Measurements from ENCODE around the gene PAWR.

PAWR gene, protein sequence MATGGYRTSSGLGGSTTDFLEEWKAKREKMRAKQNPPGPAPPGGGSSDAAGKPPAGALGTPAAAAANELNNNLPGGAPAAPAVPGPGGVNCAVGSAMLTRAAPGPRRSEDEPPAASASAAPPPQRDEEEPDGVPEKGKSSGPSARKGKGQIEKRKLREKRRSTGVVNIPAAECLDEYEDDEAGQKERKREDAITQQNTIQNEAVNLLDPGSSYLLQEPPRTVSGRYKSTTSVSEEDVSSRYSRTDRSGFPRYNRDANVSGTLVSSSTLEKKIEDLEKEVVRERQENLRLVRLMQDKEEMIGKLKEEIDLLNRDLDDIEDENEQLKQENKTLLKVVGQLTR

DNA sequence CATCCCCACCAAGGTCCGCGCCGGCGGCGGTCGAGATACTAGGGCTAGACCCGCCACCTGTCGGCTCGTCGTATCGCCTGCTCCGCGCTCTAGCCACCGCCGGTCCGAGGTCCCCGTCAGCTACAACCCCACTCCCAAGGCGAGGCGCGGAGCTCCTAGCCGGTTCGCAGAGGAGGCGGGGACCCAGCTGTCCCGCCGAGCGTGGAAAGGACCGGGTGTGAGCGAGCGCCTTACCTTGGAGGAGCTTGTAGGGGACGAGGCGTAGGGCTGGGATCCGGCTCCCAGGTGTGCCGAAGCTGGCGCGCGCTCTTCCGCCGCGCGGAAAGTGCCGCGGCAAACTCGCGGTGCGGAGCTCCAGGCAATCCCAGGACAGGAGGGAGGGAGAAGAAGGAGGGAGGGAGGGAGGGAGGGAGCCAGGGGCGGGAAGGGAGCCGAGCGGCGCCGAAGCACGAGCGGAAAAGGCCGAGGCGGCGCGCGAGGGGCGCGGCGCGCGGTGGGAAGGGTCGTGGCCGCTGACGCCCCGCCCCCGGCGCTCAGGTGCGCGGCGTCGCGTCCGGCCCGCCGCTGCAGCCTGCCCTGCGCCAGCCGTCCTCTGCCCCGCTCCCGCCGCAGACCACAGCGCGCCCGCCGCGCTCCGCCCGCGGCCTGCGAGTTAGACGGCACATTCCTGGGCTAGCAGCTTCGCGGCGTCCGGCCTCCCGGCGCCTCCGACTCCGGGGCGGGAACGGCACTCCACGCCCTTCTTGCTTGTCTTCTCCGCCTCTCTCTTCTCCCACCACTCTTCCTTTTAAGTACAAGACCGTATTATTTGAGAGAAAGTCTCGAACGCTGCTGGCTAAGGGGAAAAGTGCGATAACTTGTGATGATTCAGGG is at the start of gene PAWR:
Gene PAWR (minus strand): TSS at position 327 of the 873 bp plus-strand sequence. CDS start 720 bp downstream, outside the sequence.
- peak within 1 kb of the TSS in 4 of 5 donors; percentile 64 to 81 (median 71) for H3K9ac ChIP-seq (ENCODE audit: low read length in 5 of 5)
- peak within 1 kb of the TSS; percentile 74 for H3K27ac ChIP-seq (ENCODE audit: low read depth, low read length)
- peak within 1 kb of the TSS; percentile 70 to 88 (median 83) for H3K4me3 ChIP-seq (ENCODE audit: low read depth in 1 of 5, low read length in 5 of 5)
- no peaks in the 10 kb centered on the region for H3K36me3 ChIP-seq (ENCODE audit: control insufficient read depth in 5 of 5, insufficient read depth in 5 of 5, low read length in 5 of 5)
- no peaks in the 10 kb centered on the region for H3K9me3 ChIP-seq (ENCODE audit: control insufficient read depth in 5 of 5, low read length in 5 of 5)
- peaks cover 2 to 31% (median 27%) of the 10 kb centered on the region in 5 donors for H3K4me1 ChIP-seq (ENCODE audit: control insufficient read depth in 5 of 5, insufficient read depth in 5 of 5, low read length in 5 of 5)
- H3K27me3 ChIP-seq (ENCODE audit: control insufficient read depth in 5 of 5, insufficient read depth in 4 of 5, low read length in 5 of 5) = peaks cover 0 to 2% (median 0%) of the 10 kb centered on the region in 5 donors

DNA sequence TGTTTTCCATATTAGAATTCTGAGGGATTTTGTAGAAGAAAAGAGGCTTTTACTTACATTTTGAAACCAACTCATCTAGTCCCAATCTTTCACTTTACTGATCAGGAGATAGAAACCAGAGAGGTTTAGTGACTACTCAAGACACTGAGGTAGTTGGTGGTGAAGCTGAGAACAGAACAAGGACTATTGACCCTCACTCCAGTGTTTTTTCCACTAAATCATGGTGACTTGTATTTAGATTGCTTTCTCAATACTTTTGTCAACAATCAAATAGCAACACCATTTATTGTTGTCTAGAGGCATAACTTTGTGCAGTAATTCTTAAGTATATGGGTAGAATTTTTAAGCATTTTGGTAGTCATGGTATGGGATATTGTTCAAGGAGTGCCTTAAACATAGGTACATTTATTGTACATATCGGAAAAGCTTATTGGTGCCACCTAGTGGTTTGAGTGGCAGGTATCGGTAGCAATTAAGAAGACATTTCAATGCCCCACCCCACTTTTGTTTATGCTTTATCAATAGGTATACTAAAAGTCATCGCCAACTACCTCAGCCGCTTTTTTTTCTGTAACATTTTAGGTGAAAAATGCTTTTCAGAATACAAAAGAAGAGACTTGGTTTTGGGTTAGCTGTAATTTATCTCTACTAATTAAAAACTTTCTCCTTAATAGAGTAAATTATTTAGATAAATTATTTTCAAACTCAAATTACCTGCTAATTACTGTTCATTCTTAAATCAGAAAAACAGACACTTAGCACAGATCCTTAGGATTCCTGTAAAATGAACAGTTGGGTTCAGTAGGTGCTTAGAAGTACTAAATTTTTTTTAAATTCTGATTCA is 47.3 kb upstream of the PAWR start:
- Histone ChIP-seq H3K9ac (ENCODE audit: low read length in 5 of 5) (no peak overlapping the region), H3K27me3 (ENCODE audit: control insufficient read depth in 5 of 5, insufficient read depth in 4 of 5, low read length in 5 of 5) (no peaks in the 10 kb centered on the region), H3K4me1 (ENCODE audit: control insufficient read depth in 5 of 5, insufficient read depth in 5 of 5, low read length in 5 of 5) (no peaks in the 10 kb centered on the region), H3K9me3 (ENCODE audit: control insufficient read depth in 5 of 5, low read length in 5 of 5) (no peaks in the 10 kb centered on the region), H3K27ac (ENCODE audit: low read depth, low read length) (no peak overlapping the region), H3K4me3 (ENCODE audit: low read depth in 1 of 5, low read length in 5 of 5) (no peak overlapping the region), H3K36me3 (ENCODE audit: control insufficient read depth in 5 of 5, insufficient read depth in 5 of 5, low read length in 5 of 5) (no peaks in the 10 kb centered on the region)

DNA sequence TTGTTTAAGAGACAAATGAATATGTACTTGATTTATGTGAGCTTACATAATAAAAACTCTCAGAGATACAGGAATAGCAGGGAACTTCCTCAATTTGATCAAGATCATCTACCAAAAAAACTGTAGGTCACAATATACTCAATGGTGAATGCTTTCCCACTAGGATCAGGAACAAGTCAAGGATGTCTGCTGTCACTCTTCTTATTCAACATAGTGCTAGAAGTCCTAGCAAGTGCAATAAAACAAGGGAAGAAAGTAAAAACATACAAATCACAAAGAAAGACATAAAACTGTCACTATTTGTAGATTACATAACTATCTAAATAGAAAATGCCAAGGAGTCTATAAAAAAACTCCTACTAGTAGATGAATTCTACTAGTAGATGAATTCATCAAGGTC is 41.9 kb upstream of the PAWR start:
- Histone ChIP-seq H3K27ac (ENCODE audit: low read depth, low read length) (no peak overlapping the region), H3K9ac (ENCODE audit: low read length in 5 of 5) (no peak overlapping the region), H3K9me3 (ENCODE audit: control insufficient read depth in 5 of 5, low read length in 5 of 5) (no peaks in the 10 kb centered on the region), H3K4me1 (ENCODE audit: control insufficient read depth in 5 of 5, insufficient read depth in 5 of 5, low read length in 5 of 5) (no peaks in the 10 kb centered on the region), H3K4me3 (ENCODE audit: low read depth in 1 of 5, low read length in 5 of 5) (no peak overlapping the region), H3K36me3 (ENCODE audit: control insufficient read depth in 5 of 5, insufficient read depth in 5 of 5, low read length in 5 of 5) (no peaks in the 10 kb centered on the region), H3K27me3 (ENCODE audit: control insufficient read depth in 5 of 5, insufficient read depth in 4 of 5, low read length in 5 of 5) (no peaks in the 10 kb centered on the region)

DNA sequence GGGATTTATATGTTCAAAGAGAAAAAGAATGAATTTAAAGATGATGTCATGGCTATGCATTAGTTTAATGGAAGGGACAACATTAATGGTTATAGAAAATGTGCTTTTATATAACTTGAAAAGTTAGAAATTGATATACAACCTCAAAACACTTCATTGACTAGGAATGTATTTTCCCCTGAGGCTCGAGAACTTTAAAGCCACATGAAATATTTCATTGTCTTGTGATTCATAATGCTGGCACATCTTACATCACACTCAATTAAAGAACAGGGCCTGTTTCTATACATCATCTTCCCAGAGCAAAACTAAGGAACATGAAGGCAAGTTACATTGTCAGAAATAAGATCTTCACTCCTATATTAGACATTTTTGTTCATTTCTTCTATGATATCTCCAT is 35.2 kb upstream of the PAWR start:
- Histone ChIP-seq H3K4me3 (ENCODE audit: low read depth in 1 of 5, low read length in 5 of 5) (no peak overlapping the region), H3K4me1 (ENCODE audit: control insufficient read depth in 5 of 5, insufficient read depth in 5 of 5, low read length in 5 of 5) (no peaks in the 10 kb centered on the region), H3K9me3 (ENCODE audit: control insufficient read depth in 5 of 5, low read length in 5 of 5) (no peaks in the 10 kb centered on the region), H3K27me3 (ENCODE audit: control insufficient read depth in 5 of 5, insufficient read depth in 4 of 5, low read length in 5 of 5) (no peaks in the 10 kb centered on the region), H3K36me3 (ENCODE audit: control insufficient read depth in 5 of 5, insufficient read depth in 5 of 5, low read length in 5 of 5) (no peaks in the 10 kb centered on the region), H3K9ac (ENCODE audit: low read length in 5 of 5) (no peak overlapping the region), H3K27ac (ENCODE audit: low read depth, low read length) (no peak overlapping the region)

DNA sequence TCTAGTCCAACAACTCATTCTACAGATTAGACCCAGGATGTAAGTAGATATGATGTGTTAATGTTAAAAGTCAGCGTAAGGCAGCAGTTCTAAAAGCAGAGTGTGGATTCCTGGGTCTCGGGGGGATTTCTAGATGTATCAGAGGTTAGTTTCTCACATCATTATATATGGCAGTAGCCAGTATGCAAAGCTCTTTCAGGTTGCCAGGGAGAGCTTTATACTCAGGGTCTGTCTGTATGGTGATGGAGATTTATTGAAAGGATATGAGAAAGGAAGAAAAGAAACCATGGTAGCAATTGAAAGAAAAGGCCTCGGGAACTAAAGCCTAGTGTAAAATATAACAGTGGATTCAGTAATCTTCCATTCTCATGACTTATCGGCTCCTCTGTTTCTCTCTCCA is 26.2 kb upstream of the PAWR start:
- Histone ChIP-seq H3K27ac (ENCODE audit: low read depth, low read length) (no peak overlapping the region), H3K36me3 (ENCODE audit: control insufficient read depth in 5 of 5, insufficient read depth in 5 of 5, low read length in 5 of 5) (no peaks in the 10 kb centered on the region), H3K4me3 (ENCODE audit: low read depth in 1 of 5, low read length in 5 of 5) (no peak overlapping the region), H3K4me1 (ENCODE audit: control insufficient read depth in 5 of 5, insufficient read depth in 5 of 5, low read length in 5 of 5) (no peaks in the 10 kb centered on the region), H3K9ac (ENCODE audit: low read length in 5 of 5) (no peak overlapping the region), H3K9me3 (ENCODE audit: control insufficient read depth in 5 of 5, low read length in 5 of 5) (no peaks in the 10 kb centered on the region), H3K27me3 (ENCODE audit: control insufficient read depth in 5 of 5, insufficient read depth in 4 of 5, low read length in 5 of 5) (no peaks in the 10 kb centered on the region)

DNA sequence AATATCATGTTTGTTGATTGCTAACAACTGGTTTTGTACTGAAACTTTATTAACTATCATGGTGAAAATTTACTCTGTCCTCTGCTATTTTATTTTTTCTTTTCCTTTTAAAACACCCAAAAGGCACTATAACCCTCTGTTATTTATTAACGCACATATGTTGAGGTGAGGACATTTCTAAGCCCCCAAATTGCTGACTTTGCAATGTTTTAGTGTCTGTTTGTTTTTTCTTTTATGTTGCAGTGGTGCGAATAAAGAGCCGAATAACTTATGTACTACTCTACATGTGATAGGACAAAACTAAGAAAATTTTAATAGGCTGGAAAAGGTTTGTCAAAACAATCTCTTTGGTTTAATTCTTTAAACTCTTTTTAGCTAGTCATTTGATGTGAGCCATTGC is 24.5 kb upstream of the PAWR start:
- Histone ChIP-seq H3K9ac (ENCODE audit: low read length in 5 of 5) (no peak overlapping the region), H3K9me3 (ENCODE audit: control insufficient read depth in 5 of 5, low read length in 5 of 5) (no peaks in the 10 kb centered on the region), H3K36me3 (ENCODE audit: control insufficient read depth in 5 of 5, insufficient read depth in 5 of 5, low read length in 5 of 5) (no peaks in the 10 kb centered on the region), H3K4me1 (ENCODE audit: control insufficient read depth in 5 of 5, insufficient read depth in 5 of 5, low read length in 5 of 5) (no peaks in the 10 kb centered on the region), H3K4me3 (ENCODE audit: low read depth in 1 of 5, low read length in 5 of 5) (no peak overlapping the region), H3K27me3 (ENCODE audit: control insufficient read depth in 5 of 5, insufficient read depth in 4 of 5, low read length in 5 of 5) (peaks cover 0 to 4% (median 0%) of the 10 kb centered on the region in 5 donors), H3K27ac (ENCODE audit: low read depth, low read length) (no peak overlapping the region)

DNA sequence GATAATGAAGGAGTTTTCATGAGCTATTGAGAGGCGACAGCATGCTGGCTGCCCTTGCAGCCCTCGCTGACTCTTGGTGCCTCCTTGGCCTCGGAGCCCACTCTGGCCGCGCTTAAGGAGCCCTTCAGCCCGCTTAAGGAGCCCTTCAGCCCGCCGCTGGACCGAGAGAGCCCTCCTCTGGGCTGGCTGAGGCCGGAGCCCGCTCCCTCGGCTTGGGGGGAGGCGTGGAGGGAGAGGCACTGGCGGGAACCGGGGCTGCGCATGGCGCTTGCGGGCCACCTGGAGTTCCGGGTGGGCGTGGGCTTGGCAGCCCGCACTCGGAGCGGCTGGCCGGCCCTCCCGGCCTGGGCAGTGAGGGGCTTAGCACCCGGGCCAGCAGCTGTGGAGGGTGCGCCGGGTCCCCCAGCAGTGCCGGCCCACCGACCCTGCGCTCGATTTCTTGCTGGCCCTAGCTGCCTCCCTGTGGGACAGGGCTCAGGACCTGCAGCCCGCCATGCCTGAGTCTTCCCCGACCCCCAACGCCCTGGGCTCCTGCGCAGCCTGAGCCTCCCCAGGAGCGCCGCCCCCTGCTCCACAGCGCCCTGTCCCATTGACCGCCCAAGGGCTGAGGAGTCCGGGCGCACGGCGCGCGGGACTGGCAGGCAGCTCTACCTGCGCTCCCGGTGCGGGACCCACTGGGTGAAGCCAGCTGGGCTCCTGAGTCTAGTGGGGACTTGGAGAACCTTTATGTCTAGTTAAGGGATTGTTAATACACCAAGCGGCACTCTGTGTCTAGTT is 20.1 kb upstream of the PAWR start:
- Histone ChIP-seq H3K4me1 (ENCODE audit: control insufficient read depth in 5 of 5, insufficient read depth in 5 of 5, low read length in 5 of 5) (no peaks in the 10 kb centered on the region), H3K4me3 (ENCODE audit: low read depth in 1 of 5, low read length in 5 of 5) (no peak overlapping the region), H3K36me3 (ENCODE audit: control insufficient read depth in 5 of 5, insufficient read depth in 5 of 5, low read length in 5 of 5) (no peaks in the 10 kb centered on the region), H3K9me3 (ENCODE audit: control insufficient read depth in 5 of 5, low read length in 5 of 5) (no peaks in the 10 kb centered on the region), H3K27me3 (ENCODE audit: control insufficient read depth in 5 of 5, insufficient read depth in 4 of 5, low read length in 5 of 5) (peaks cover 0 to 4% (median 0%) of the 10 kb centered on the region in 5 donors), H3K27ac (ENCODE audit: low read depth, low read length) (no peak overlapping the region), H3K9ac (ENCODE audit: low read length in 5 of 5) (no peak overlapping the region)

DNA sequence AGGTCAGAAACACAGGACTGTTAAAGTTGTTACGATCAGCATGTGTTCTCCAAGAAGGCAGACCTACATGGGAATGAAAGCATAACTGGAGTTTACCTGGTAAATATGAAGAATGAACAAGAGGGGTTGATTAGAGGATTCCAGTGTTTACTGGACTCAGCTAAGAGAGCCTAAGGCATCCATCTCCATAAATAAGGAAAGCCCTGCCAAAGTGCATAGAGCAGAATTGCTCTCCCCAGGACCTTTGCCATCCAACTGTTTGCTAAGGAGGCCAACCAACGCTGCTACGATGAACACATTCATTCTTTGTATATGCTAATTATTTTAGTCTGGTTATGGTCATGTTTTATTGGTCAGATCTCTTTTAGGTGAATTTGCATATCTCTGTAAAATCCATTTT is 17.1 kb upstream of the PAWR start:
- Histone ChIP-seq H3K4me1 (ENCODE audit: control insufficient read depth in 5 of 5, insufficient read depth in 5 of 5, low read length in 5 of 5) (no peaks in the 10 kb centered on the region), H3K4me3 (ENCODE audit: low read depth in 1 of 5, low read length in 5 of 5) (no peak overlapping the region), H3K27me3 (ENCODE audit: control insufficient read depth in 5 of 5, insufficient read depth in 4 of 5, low read length in 5 of 5) (peaks cover 0 to 4% (median 0%) of the 10 kb centered on the region in 5 donors), H3K27ac (ENCODE audit: low read depth, low read length) (no peak overlapping the region), H3K36me3 (ENCODE audit: control insufficient read depth in 5 of 5, insufficient read depth in 5 of 5, low read length in 5 of 5) (no peaks in the 10 kb centered on the region), H3K9ac (ENCODE audit: low read length in 5 of 5) (no peak overlapping the region), H3K9me3 (ENCODE audit: control insufficient read depth in 5 of 5, low read length in 5 of 5) (no peaks in the 10 kb centered on the region)

DNA sequence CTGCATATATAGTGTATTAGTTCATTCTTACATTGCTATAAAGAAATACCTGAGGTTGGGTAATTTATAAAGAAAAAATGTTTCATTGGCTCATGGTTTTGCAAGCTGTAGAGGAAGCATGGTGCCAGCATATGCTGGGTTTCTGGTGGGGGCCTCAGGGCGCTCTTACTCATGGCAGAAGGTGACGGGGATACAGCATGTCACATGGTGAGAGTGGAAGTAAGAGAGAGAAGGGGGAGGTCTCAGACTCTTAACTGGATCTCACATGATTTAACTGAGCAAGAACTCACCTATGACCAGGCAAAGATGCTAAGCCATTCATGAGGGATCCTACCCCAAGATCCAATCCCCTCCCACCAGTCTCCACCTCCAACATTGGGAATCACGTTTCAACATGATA is 15.9 kb upstream of the PAWR start:
- no peaks in the 10 kb centered on the region for H3K4me1 ChIP-seq (ENCODE audit: control insufficient read depth in 5 of 5, insufficient read depth in 5 of 5, low read length in 5 of 5)
- no peak overlapping the region for H3K4me3 ChIP-seq (ENCODE audit: low read depth in 1 of 5, low read length in 5 of 5)
- H3K9ac ChIP-seq (ENCODE audit: low read length in 5 of 5) = no peak overlapping the region
- peaks cover 0 to 4% (median 0%) of the 10 kb centered on the region in 5 donors for H3K27me3 ChIP-seq (ENCODE audit: control insufficient read depth in 5 of 5, insufficient read depth in 4 of 5, low read length in 5 of 5)
- no peaks in the 10 kb centered on the region for H3K9me3 ChIP-seq (ENCODE audit: control insufficient read depth in 5 of 5, low read length in 5 of 5)
- no peaks in the 10 kb centered on the region for H3K36me3 ChIP-seq (ENCODE audit: control insufficient read depth in 5 of 5, insufficient read depth in 5 of 5, low read length in 5 of 5)
- no peak overlapping the region for H3K27ac ChIP-seq (ENCODE audit: low read depth, low read length)

Measured in subcutaneous abdominal adipose tissue (tissue), 5 donors.